ENCODE data around the gene DEFB128.

DNA sequence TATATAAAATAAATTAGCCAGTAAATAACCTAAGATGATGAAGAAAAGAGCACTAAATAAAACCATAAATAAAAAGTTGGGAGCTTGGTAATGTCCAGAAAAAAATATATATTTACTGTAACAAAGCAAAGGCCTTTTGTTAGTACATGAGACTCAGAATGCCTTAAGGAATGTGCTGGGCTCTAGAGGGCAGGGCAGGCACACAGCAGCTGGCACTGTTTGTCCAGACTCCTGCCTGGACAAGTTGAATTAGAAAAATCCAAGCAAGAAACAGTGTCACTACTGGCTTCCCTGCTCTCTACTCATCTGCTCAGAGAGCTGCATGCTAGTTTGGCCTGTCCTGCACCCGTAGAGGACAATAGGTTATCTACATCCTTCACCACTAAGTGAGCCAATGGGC lies 46.4 kb upstream of the DEFB128 start:
- no peak for TF ChIP-seq TAF1 (IDR thresholded peaks at IDR 0.05; ENCODE audit: low read depth, low read length)
- no peak for TF ChIP-seq POLR2AphosphoS5 (IDR thresholded peaks at IDR 0.05; ENCODE audit: low read depth, low read length)
